ENCODE data around the gene ZBTB2.

ZBTB2 gene

DNA sequence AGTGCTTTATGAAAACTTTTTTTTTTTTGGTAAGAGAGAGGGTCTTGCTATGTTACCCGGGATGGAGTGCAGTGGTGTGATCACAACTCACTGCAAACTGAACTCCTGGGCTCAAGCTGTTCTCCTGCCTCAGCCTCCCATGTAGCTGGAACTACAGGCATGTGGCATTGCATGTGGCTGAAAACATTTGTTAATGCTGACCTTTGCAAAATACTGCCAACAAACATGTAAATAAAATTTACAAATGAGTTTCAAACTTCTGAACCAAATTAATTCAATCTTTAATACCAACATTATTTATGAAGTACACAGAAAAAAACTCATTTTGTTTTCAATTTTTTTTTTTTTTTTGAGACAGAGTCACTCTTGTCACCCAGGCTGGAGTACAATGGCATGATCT is 26.1 kb upstream of the ZBTB2 start (continued):
- TF ChIP-seq CREB5 (CRISPR knock-in tag; IDR thresholded peaks at IDR 0.05; ENCODE audit: low read depth) (no peak), SNAI2 (CRISPR knock-in tag; IDR thresholded peaks at IDR 0.05) (no peak), ZFP30 (CRISPR knock-in tag; IDR thresholded peaks at IDR 0.05) (no peak), TOX (CRISPR knock-in tag; IDR thresholded peaks at IDR 0.05; ENCODE audit: borderline replicate concordance) (no peak), ZFP3 (CRISPR knock-in tag; IDR thresholded peaks at IDR 0.05) (no peak), TCF4 (CRISPR knock-in tag; IDR thresholded peaks at IDR 0.05; ENCODE audit: borderline replicate concordance) (no peak), ARNTL (CRISPR knock-in tag; IDR thresholded peaks at IDR 0.05; ENCODE audit: borderline replicate concordance, low read depth) (no peak), OSR1 (CRISPR knock-in tag; IDR thresholded peaks at IDR 0.05) (no peak)

- TF ChIP-seq OSR1 (CRISPR knock-in tag; IDR thresholded peaks at IDR 0.05) (no peak), ISL1 (CRISPR knock-in tag; IDR thresholded peaks at IDR 0.05) (no peak), ZFP30 (CRISPR knock-in tag; IDR thresholded peaks at IDR 0.05) (peak; percentile 83), TCF4 (CRISPR knock-in tag; IDR thresholded peaks at IDR 0.05; ENCODE audit: borderline replicate concordance) (no peak), CREB5 (CRISPR knock-in tag; IDR thresholded peaks at IDR 0.05; ENCODE audit: low read depth) (no peak), ZFP3 (CRISPR knock-in tag; IDR thresholded peaks at IDR 0.05) (no peak), PPARA (CRISPR knock-in tag; IDR thresholded peaks at IDR 0.05; ENCODE audit: borderline replicate concordance) (no peak)
- ATAC-seq: no peak
Observed at GRCh38 chr6:151414641-151415260, 23.4 kb upstream of the ZBTB2 start.

DNA sequence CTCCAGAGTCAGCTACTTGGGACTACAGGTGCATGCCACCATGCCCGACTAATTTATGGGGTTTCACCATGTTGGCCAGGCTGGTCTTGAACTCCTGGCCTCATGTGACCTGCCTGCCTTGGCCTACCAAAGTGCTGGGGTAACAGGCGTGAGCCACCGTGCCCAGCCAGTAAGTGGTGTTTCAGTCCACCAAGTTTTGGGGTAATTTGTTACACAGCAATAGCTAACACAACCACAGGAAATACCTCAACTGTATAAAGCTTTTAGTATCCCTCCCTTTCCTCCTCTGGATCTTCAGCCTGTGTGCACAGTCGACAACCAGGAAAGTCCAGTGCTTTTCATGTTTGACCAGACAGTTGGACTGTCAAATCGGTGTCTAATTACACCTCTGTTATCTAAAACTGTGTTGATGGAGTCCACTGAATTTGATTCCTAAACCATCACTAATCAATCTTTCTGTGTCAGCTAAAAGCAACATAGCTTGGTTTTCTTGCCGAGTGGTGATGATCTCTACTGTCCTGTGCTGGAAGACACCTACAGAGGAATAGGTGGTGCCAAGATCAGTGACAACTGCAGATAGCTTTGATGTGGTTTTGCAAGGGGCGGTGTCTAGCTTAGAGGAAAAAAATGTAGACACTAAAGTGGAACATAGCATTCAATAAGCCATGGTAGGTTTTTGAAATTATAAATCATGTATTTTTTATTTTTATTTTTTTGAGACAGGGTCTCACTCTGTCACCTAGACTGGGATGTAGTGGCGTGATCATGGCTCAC is 22.2 kb upstream of the ZBTB2 start:
- TF ChIP-seq TCF4 (CRISPR knock-in tag; IDR thresholded peaks at IDR 0.05; ENCODE audit: borderline replicate concordance) (no peak), SNAI2 (CRISPR knock-in tag; IDR thresholded peaks at IDR 0.05) (no peak)
- no peak for ATAC-seq

DNA sequence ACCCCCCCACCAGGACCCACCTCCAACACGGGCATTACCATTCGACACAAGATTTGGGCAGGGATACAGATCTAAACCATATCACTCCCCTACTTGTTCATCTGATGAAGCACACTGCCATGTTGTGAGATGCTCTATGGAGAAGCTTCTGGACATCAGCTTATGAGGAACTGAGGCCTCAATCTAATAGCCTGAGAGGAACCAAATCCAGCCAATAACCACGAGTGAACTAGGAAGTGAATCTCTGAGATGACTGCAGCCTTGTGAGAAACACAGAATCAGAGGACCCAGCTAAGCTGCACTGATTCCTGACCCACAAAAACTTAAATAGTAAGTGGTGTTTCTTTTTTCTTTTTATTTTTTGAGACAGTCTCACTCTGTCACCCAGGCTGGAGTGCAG is 21.6 kb upstream of the ZBTB2 start:
- no peak for ATAC-seq
- TF ChIP-seq ARNTL (CRISPR knock-in tag; IDR thresholded peaks at IDR 0.05; ENCODE audit: borderline replicate concordance, low read depth) (no peak), ZNF8 (CRISPR knock-in tag; IDR thresholded peaks at IDR 0.05) (no peak), ZNF70 (CRISPR knock-in tag; IDR thresholded peaks at IDR 0.05) (no peak), ZNF565 (CRISPR knock-in tag; conservative IDR thresholded peaks at IDR 0.05; ENCODE audit: low read depth) (no peak), RARB (CRISPR knock-in tag; IDR thresholded peaks at IDR 0.05) (no peak), ZC3H10 (CRISPR knock-in tag; IDR thresholded peaks at IDR 0.05) (no peak), ZFP30 (CRISPR knock-in tag; IDR thresholded peaks at IDR 0.05) (no peak), GLIS3 (CRISPR knock-in tag; IDR thresholded peaks at IDR 0.05) (no peak), POU6F1 (CRISPR knock-in tag; IDR thresholded peaks at IDR 0.05; ENCODE audit: borderline replicate concordance, low read depth) (no peak), TSHZ2 (CRISPR knock-in tag; IDR thresholded peaks at IDR 0.05) (no peak), ESRRG (CRISPR knock-in tag; IDR thresholded peaks at IDR 0.05) (no peak), PPARA (CRISPR knock-in tag; IDR thresholded peaks at IDR 0.05; ENCODE audit: borderline replicate concordance) (no peak), SNAI2 (CRISPR knock-in tag; IDR thresholded peaks at IDR 0.05) (no peak), CSDC2 (CRISPR knock-in tag; IDR thresholded peaks at IDR 0.05) (no peak), BACH2 (CRISPR knock-in tag; IDR thresholded peaks at IDR 0.05; ENCODE audit: borderline replicate concordance) (no peak), CREB5 (CRISPR knock-in tag; IDR thresholded peaks at IDR 0.05; ENCODE audit: low read depth) (no peak), TCF4 (CRISPR knock-in tag; IDR thresholded peaks at IDR 0.05; ENCODE audit: borderline replicate concordance) (no peak)
- TF ChIP-seq, protein P1, sequence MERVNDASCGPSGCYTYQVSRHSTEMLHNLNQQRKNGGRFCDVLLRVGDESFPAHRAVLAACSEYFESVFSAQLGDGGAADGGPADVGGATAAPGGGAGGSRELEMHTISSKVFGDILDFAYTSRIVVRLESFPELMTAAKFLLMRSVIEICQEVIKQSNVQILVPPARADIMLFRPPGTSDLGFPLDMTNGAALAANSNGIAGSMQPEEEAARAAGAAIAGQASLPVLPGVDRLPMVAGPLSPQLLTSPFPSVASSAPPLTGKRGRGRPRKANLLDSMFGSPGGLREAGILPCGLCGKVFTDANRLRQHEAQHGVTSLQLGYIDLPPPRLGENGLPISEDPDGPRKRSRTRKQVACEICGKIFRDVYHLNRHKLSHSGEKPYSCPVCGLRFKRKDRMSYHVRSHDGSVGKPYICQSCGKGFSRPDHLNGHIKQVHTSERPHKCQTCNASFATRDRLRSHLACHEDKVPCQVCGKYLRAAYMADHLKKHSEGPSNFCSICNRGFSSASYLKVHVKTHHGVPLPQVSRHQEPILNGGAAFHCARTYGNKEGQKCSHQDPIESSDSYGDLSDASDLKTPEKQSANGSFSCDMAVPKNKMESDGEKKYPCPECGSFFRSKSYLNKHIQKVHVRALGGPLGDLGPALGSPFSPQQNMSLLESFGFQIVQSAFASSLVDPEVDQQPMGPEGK (CRISPR knock-in tag; IDR thresholded peaks at IDR 0.05; ENCODE audit: borderline replicate concordance): no peak
- TF ChIP-seq, protein P2, sequence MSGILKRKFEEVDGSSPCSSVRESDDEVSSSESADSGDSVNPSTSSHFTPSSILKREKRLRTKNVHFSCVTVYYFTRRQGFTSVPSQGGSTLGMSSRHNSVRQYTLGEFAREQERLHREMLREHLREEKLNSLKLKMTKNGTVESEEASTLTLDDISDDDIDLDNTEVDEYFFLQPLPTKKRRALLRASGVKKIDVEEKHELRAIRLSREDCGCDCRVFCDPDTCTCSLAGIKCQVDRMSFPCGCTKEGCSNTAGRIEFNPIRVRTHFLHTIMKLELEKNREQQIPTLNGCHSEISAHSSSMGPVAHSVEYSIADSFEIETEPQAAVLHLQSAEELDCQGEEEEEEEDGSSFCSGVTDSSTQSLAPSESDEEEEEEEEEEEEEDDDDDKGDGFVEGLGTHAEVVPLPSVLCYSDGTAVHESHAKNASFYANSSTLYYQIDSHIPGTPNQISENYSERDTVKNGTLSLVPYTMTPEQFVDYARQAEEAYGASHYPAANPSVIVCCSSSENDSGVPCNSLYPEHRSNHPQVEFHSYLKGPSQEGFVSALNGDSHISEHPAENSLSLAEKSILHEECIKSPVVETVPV (CRISPR knock-in tag; IDR thresholded peaks at IDR 0.05): no peak

All from SK-N-SH treated with all-trans-retinoic acid at 6 μM for 48 hours (cell line).